KOPT-K1 (cell line): ENCODE measurements around the gene SMAD9.
"Not testable (repeated sequence)": the region's sequence is repeated elsewhere in the genome, so short reads cannot be mapped to it uniquely, and the experiment has no call there.

Experiments
- H3K27ac ChIP-seq: fragments of 200-600 bp; sonication (generic); 2 replicates; pipeline ENCODE4 v1.5.1; 2016; ENCODE audit warnings: antibody characterized with exemption, mild to moderate bottlenecking, low read depth, low read length; ENCODE audit not compliant: poor library complexity, severe bottlenecking
- H3K36me3 ChIP-seq: fragments of 200-600 bp; sonication (generic); 2 replicates; pipeline ENCODE4 v1.5.1; 2017; ENCODE audit warnings: antibody characterized with exemption, mild to moderate bottlenecking, low read length, moderate library complexity; ENCODE audit not compliant: insufficient read depth
- H3K9me3 ChIP-seq: fragments of 200-600 bp; sonication (generic); 2 replicates; pipeline ENCODE4 v1.5.1; 2017; ENCODE audit warnings: antibody characterized with exemption, low read length, mild to moderate bottlenecking; ENCODE audit not compliant: insufficient read depth, poor library complexity, severe bottlenecking

The SMAD9 gene

DNA sequence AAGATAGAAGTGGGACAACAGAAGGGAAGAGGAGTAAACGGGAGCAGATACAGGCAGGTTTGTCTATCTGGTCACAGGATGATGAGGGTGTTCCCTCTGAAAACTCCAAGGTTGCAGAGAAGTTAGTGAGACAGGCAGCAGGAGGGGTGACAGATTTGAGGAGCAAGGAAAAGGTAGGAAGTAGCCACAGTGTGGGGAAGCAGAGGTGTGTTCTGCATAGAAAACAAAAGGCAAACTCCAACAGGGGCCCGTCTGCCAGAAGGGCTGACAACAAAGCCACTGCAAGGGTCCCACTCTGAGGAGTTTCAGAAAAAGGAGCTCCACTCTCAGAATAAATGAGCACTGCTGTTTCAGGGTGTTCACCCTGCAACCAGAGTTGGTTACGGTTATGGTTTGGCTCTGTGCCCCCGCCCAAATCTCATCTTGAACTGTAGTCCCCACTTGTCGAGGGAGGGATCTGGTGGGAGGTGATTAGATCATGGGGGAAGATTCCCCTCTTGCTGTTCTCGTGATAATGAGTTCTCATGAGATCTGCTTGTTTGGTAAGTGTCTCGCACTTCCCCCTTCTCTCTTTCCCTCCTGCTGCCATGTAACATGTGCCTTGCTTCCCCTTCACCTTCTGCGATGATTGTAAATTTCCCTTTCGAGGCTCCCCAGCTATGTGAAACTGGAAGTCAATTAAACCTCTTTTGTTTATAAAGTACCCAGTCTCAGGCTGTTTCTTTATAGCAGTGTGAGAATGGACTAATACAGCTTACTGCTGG is 32.1 kb downstream of the SMAD9 start:
- no peaks in the 10 kb centered on the region for H3K36me3 ChIP-seq
- H3K9me3 ChIP-seq, result no peaks in the 10 kb centered on the region
- H3K27ac ChIP-seq, result no peak overlapping the region

DNA sequence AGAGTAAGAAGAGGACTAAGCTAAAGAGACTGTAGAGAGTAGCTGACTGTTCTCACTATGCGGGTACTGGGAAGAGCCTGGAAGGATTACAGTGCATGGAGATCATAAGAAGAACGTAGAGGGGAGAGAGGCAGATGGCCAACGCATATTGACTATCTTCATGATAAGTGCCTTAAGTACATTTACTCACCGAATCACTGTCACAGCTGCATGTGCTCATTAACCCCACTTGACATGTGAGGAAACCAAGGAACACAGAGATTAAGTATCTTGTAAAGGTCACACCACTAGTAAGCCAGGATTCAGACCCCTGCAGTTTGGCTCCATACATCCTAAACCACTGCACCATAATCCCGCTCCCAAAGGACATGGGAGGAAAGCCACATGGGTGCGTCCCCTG is 34.1 kb downstream of the SMAD9 start:
- Histone ChIP-seq H3K27ac (no peak overlapping the region), H3K9me3 (no peaks in the 10 kb centered on the region), H3K36me3 (no peaks in the 10 kb centered on the region)

DNA sequence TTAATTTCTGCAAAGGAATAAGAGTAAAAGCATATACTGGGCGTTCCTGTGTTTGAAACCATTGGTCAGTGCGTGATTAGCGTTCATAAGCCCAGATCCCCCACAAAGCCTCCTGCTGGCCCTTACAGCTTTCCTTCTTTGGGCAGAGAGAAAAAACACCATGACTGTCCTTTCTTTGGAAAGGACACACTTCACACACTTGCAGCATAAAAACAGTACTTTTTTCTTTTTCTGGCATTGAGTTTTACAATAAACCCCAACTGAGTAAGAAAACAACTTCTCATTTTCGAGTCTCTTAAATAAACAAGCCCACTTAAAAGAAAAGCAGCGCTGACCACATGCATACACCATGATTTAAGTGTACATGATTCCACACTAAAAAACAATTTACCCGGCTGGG is 35.8 kb downstream of the SMAD9 start:
- Histone ChIP-seq H3K9me3 (no peaks in the 10 kb centered on the region), H3K36me3 (no peaks in the 10 kb centered on the region), H3K27ac (no peak overlapping the region)

DNA sequence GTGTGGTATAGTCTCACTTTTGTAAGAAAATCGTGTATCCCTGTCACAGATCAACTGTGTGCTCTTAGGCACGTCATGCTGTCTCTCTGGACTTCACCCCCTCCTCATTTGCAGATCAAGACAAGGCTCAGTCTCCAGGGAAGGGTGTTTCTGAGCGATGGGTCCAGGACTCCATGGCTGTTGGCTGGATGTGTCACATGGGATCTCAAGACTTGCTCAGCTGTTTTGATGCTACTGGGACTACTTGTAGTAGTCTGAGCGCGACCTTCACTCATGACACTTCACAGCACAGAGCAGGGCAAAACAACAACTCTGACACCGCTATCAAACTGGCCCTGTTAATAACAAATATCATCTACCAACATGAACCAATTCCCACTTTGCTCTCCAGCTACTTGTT is 36.2 kb downstream of the SMAD9 start:
- no peaks in the 10 kb centered on the region for H3K36me3 ChIP-seq
- no peak overlapping the region for H3K27ac ChIP-seq
- H3K9me3 ChIP-seq, result no peaks in the 10 kb centered on the region

DNA sequence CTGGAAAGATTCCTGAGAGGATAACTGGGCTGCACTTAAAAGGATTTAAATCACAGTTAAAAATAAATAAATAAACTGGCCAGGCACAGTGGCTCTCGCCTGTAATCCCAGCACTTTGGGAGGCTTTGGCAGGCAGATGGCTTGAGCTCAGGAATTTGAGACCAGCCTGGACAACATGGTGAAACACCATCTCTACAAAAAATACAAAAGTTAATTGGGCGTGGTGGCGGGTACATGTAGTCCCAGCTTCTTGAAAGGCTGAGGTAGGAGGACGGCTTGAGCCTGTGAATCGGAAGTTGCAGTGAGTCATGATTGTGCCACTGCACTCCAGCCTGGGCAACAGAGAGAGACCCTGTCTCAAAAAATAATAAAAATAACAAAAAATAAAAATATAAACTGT is 36.6 kb downstream of the SMAD9 start:
- not testable (repeated sequence) for H3K27ac ChIP-seq, H3K9me3 ChIP-seq, H3K36me3 ChIP-seq

DNA sequence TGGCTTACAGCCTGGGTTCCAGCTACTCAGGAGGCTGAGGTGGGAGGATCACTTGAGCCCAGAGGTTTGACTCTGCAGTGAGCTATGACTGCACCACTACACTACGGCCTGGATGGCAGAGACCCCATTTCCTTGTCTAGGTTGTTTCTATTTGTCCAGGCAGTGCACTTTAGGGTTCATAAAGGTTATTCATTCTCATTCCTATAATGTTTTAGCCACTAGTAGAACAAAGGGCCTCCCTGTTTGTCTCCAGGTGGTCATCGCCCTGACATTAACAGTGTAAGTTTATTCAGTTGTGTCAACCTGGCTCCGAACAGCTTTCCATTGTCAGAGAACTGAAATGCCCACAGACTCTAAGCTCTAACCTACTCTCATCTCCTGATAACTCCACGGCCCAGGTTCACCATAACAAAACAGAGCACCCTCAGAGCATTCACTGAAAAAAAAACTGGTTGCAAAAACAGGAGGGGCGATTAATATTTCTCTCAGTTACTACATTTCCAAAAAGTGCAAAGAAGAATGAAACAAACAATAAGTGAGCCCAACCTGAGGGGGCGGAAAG is 37.1 kb downstream of the SMAD9 start:
- no peaks in the 10 kb centered on the region for H3K36me3 ChIP-seq
- H3K27ac ChIP-seq, result no peak overlapping the region
- H3K9me3 ChIP-seq, result no peaks in the 10 kb centered on the region

DNA sequence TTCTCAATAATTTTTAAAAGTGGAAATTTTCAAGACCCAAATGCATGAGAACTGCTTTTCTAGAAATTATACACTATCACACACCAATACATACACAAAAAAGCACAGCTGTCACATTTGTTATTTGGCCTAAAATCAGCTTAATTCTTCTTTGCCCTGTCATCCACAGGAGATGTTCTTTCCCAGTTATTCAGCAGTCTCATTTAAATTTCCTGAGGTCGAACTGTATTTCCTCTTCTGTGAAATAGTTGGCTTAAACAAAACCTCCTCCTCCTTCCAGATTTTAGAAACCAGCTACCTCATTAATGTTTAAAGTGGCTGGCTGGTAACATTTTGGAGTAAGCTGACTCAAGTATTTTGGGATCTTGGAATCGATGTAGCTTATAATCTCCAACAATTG is 39.1 kb downstream of the SMAD9 start:
- Histone ChIP-seq H3K27ac (no peak overlapping the region), H3K36me3 (no peaks in the 10 kb centered on the region), H3K9me3 (no peaks in the 10 kb centered on the region)

DNA sequence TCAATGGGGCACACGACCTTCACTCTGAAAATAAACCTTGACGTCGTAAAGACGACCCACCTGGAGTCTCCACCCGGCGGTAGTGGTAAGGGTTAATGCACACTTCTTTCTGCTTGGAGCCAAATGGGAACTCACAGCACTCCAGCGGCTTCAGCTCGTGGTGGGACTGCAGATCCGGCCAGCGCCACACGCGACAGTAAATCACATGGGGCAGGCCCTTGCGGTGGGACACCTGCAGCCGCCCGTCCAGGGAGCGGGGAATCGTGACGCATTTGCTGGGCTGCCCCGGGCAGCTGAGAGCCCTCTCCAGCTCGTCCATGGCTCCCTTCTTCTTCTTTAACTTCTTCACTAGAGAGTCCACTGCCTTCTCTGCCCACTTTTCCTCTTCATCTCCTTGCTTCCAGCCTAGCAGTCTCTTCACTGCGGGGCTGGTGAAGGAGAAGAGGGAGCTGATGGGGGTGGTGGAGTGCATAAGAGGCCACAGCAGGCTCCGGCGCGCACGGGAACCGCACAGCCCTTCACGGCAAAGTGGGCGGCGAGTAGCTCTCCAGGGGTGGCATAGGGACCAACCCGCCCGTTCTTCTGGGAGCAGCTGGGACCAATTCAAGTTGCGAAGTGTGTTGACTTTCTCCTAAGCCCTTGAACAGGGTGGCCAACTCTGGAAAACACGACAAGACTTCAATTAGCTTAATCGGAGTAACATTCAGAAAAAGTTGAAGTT is 40.7 kb downstream of the SMAD9 start:
- no peaks in the 10 kb centered on the region for H3K9me3 ChIP-seq
- no peaks in the 10 kb centered on the region for H3K36me3 ChIP-seq
- no peak overlapping the region for H3K27ac ChIP-seq

DNA sequence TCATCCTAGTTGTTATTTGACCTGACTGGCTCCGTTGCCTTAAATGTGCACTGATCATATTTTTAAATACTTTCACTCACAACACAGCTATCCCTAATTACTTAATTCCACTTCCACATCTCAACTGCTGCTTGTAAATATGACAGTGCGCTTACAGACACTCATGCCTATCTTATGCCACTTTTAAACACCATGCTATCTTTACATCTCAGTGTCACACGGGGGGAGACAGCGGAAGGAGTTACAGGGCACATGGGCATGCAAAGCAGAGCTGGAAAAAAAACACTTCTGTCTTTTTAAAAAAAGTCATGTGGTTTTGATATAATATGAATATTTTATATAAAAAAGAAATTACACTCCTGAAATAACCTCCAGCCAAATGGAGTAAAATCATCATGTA is 44.1 kb downstream of the SMAD9 start:
- H3K9me3 ChIP-seq, result no peaks in the 10 kb centered on the region
- no peaks in the 10 kb centered on the region for H3K36me3 ChIP-seq
- no peak overlapping the region for H3K27ac ChIP-seq

DNA sequence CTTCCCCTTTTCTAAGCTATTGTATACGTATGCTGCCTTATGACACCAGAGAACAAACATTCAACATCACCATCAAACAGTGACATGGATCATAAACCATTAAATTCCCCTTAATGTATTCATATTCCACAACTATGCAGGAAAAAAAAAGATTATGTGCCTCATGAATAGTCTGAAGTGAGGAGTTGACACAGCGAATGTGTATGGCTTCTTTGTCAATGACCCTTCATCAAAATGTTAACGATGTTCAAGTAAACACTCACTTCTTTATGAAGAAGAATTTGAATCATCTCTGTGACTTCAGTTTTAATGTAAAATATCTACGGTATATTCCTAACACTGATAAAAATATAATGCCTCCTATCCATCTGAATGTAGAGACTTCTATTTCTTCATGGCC is 44.6 kb downstream of the SMAD9 start:
- no peaks in the 10 kb centered on the region for H3K36me3 ChIP-seq

DNA sequence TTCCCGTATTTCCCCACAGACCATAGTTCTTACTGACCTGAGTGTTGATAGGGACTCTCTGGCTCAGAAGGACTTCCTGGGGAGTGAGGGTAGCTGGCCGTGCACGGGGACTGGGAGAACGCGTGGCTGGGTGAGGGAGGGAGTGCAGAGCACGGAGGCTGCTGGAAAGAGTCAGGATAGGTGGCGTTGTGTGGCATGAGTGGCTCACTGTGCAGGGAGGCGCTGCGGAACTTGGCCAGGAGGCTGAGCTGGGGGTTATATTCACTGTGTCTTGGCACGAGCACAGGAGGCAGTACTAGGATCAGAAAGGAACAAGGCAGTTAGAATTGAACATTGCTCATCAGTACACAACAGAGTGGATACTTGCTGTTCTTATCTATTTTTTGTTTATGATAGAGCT is 47.4 kb downstream of the SMAD9 start:
- Histone ChIP-seq H3K36me3 (no peaks in the 10 kb centered on the region), H3K9me3 (no peaks in the 10 kb centered on the region)

More for the DNA sequence above, 44.6 kb downstream of the SMAD9 start:
- H3K9me3 ChIP-seq, result no peaks in the 10 kb centered on the region
- H3K27ac ChIP-seq, result no peak overlapping the region

DNA sequence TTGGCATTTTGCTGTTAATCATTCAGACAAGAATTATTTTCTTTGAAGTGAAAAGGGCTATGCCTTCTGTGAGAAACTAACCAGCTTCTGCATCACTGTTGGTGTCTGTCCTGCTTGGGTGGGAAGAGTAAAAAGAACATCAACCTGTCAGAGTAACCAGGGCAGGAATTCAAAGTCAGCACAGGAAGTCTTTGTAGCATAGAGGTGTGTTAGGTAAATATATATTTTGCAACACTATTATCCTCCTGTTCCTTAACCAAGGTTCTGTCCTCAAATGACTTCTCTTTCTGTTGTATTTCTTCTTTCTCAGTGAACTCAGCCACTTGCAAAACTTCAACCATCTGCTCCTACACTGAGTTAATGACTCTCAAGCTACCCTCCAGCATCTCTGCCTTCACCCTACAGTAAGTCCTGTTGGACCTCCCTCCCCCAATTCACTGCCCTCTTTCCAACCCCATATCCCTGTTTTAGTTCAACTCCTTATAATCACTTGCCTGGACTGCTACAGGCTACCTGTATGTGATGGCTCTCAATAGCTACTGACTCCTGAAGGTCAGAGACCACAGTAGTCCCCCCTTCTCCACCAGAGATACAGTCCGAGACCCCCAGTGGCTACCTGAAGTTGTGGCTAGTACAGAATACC is 49.9 kb downstream of the SMAD9 start:
- no peaks in the 10 kb centered on the region for H3K9me3 ChIP-seq
- H3K36me3 ChIP-seq, result no peaks in the 10 kb centered on the region
- no peak overlapping the region for H3K27ac ChIP-seq

More for the DNA sequence above, 47.4 kb downstream of the SMAD9 start:
- H3K27ac ChIP-seq, result no peak overlapping the region

DNA sequence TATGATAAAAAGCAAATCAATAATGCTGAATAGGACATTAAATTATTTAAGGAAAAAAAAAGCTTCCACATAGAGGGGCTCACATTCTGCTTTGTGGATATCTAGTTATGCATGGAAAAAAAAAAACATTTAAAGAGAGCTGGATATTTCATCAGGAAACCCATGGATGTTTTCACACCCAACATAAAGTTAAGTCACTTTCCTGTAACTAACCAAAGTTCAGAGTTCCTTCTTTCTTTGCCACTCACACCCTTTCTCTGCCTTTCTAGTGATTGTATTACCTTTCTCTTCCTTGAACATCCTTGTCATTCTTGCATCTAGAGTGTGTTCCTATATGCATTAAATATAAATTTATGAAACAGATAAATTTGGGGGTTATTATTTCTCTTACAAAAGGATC is 53.8 kb downstream of the SMAD9 start:
- no peaks in the 10 kb centered on the region for H3K9me3 ChIP-seq
- no peaks in the 10 kb centered on the region for H3K36me3 ChIP-seq
- no peak overlapping the region for H3K27ac ChIP-seq

DNA sequence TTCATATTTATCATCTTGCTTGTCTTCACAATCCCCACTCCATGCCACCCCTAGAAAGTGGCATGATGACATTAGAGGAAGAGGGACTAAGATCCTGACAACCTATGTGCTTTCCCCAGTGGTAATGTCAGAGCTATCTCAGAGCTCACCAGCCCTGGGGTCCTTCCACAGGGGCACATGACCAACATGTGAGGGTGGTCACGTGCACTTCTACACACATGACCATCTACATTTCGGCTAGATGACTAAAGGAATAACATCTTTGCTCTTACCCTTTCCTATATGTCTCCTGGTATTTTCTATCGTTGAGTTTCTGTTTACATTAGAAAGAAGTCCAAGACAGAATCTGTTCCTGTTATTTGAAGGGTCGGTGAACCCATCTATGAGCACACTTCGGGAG is 54.8 kb downstream of the SMAD9 start:
- Histone ChIP-seq H3K9me3 (no peaks in the 10 kb centered on the region), H3K27ac (no peak overlapping the region), H3K36me3 (no peaks in the 10 kb centered on the region)

DNA sequence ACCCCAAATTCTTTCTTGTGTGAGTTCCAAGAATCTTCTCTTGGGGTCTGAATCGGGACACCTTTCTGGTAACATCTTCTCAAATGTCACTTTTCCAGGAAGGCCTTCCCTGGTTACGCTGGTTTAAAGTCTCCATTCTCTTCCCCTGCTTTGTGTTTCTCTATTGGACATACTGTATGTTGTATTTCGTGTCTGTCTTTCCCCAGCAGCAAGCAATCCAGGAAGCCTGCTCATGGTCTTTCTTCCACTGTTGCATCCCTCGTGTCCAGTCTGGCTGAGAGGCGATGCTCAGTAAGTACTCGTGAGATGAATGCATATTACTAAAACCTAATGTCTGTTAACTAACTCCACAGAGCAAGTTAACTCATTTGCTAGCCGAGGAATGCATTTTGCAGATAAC is 57.3 kb downstream of the SMAD9 start:
- no peaks in the 10 kb centered on the region for H3K9me3 ChIP-seq
- no peak overlapping the region for H3K27ac ChIP-seq
- no peaks in the 10 kb centered on the region for H3K36me3 ChIP-seq
